ENCODE data around the gene ENKUR.

ENKUR gene

DNA sequence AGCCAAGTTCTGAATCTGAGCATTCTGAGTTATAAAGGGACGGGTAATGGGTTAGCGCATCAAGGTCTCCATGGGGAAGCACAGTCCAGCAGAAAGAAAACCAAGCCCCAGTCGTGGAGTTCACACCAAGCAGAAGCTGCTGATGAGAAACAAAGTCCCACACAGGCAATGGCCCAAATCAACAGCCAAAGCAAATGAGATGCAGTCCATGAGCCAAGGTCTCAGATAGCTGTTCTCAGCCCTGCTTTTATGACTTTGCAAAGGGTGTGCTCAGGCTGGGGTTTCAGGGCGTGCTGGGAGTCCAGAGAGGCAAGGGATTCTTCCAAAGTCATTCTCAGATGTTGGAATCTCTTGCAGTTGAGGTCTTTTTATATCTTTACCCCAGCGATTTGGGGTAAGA, 32.5 kb upstream of the ENKUR start:
- TF ChIP-seq POLR2A (IDR thresholded peaks at IDR 0.05; ENCODE audit: low read depth, low read length) = no peak
- TF ChIP-seq POLR2AphosphoS5 (IDR thresholded peaks at IDR 0.05; ENCODE audit: low read depth, low read length) = no peak
- no peak for TF ChIP-seq TAF1 (IDR thresholded peaks at IDR 0.05; ENCODE audit: borderline replicate concordance, low read depth, low read length)
- FAIRE-seq (no peak), DNase-seq (ENCODE audit: insufficient read length) (no peak)

DNA sequence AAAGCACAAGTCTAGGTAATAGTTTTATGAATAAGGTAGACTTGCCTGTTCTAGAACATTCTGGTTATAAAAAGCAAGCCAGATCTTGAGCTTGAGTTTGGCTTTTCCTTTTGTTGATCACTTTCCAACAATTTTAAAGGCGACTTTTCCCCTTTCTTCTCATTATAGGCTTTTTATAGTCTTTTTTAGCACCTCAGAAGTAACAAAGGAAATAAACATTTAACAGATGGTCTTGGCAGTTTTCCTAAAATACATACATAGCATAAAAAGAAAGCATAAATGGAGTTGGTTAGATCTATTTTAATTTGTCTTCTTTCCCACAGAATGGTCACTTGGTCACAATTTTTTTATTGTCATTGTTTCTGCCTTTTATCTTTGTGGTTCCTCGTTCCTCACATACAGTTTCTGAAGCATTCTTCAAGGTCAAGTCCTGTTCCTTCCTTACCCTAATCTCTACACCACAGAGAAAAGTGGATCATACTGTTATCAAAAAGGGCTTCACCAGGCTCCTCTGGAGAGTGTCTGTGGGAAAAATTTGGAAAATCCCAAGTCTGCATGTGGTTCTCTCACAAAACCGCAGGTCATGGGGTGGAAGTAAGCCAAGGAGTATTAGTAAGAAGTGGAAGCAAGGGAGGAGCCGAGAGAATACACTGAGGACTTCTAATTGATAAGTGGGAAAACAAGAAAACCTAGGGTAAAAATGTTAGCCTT, 31.8 kb upstream of the ENKUR start:
- no peak for FAIRE-seq
- TF ChIP-seq POLR2AphosphoS5 (IDR thresholded peaks at IDR 0.05; ENCODE audit: low read depth, low read length) (no peak), TAF1 (IDR thresholded peaks at IDR 0.05; ENCODE audit: borderline replicate concordance, low read depth, low read length) (no peak)
- no peak for DNase-seq (ENCODE audit: insufficient read length)

DNA sequence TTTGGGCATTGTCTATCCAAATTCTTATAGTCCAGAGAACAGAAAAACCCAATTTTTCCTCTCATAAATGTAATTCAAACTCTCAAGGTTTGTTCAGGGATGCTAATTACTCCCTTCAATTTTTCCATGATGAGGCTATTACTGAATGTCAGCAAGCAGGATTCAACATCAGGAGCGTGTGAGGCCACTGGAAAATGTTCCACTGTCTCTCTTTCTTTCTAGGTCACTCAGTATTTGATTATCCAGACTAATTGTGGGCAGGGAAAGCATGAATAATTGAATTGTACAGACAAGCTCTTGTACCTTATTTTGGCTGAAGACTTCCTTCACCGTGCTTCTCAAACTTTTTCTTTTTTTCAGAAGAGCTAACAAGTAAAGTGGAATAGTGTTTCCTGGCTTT, 31.1 kb upstream of the ENKUR start:
- DNase-seq (ENCODE audit: insufficient read length) = no peak
- FAIRE-seq = no peak
- no peak for TF ChIP-seq POLR2AphosphoS5 (IDR thresholded peaks at IDR 0.05; ENCODE audit: low read depth, low read length)
- no peak for TF ChIP-seq TAF1 (IDR thresholded peaks at IDR 0.05; ENCODE audit: borderline replicate concordance, low read depth, low read length)
- TF ChIP-seq POLR2A (IDR thresholded peaks at IDR 0.05; ENCODE audit: low read depth, low read length) = no peak

DNA sequence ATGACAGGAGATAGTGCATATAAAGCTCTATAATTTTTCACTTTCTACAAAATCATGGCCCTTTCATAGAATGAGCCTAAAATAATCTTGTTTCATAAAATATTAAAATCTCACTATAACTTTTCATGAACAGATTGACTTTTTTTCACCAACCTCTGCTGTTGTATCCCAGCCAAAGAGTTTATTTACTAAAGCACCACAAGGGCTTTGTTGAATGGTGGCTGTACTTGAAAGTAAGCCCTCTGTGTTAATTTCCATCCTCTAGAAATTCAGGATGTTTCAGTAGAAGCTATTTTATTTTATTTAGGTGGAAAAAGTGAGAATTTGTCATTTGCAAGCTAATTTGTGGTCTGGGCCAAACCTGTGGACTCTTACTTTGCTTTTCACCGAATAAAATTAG, 30.7 kb upstream of the ENKUR start:
- no peak for DNase-seq (ENCODE audit: insufficient read length)
- FAIRE-seq = no peak
- TF ChIP-seq POLR2A (IDR thresholded peaks at IDR 0.05; ENCODE audit: low read depth, low read length) (no peak), POLR2AphosphoS5 (IDR thresholded peaks at IDR 0.05; ENCODE audit: low read depth, low read length) (no peak), TAF1 (IDR thresholded peaks at IDR 0.05; ENCODE audit: borderline replicate concordance, low read depth, low read length) (no peak)

DNA sequence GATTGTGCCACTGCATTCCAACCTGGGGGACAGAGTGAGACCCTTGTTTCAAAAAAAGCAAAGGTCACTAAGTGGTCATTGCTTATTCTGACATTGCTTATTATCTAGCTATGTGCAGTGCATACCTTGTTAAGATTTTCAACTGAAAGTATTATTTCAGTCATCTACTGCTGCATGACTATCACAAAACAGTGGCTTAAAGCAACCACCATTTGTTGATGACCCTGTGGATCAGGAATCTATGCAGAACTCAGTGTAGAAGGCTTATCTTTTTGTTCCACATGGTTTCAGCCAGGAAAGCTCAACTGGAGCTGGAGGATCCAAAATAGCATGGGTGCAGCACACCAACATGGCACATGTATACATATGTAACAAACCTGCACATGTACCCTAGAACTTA, 23.6 kb upstream of the ENKUR start:
- FAIRE-seq (no peak), DNase-seq (ENCODE audit: insufficient read length) (no peak)
- TF ChIP-seq POLR2AphosphoS5 (IDR thresholded peaks at IDR 0.05; ENCODE audit: low read depth, low read length) (no peak), TAF1 (IDR thresholded peaks at IDR 0.05; ENCODE audit: borderline replicate concordance, low read depth, low read length) (no peak), POLR2A (IDR thresholded peaks at IDR 0.05; ENCODE audit: low read depth, low read length) (no peak)

DNA sequence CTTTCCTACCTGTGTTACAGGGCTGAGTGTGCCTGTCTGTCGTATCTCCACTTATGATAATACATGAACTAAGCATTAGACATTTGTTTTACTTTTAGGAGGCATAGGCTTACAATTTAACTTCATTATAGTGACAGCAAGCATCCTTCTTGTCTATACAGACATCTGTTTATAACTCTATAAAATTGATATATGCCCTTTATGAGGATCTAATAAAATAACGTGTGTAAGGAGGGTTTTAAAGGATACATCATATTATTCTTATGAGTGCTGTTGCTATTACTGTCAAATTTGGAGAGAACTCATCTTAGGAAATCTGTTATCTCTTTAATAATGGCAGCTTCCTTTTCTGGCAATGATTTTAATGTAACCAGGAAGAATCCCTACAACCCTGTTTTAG, 22.4 kb upstream of the ENKUR start:
- FAIRE-seq = no peak
- TF ChIP-seq POLR2A (IDR thresholded peaks at IDR 0.05; ENCODE audit: low read depth, low read length) = no peak
- TF ChIP-seq POLR2AphosphoS5 (IDR thresholded peaks at IDR 0.05; ENCODE audit: low read depth, low read length) = no peak
- no peak for TF ChIP-seq TAF1 (IDR thresholded peaks at IDR 0.05; ENCODE audit: borderline replicate concordance, low read depth, low read length)
- no peak for DNase-seq (ENCODE audit: insufficient read length)

DNA sequence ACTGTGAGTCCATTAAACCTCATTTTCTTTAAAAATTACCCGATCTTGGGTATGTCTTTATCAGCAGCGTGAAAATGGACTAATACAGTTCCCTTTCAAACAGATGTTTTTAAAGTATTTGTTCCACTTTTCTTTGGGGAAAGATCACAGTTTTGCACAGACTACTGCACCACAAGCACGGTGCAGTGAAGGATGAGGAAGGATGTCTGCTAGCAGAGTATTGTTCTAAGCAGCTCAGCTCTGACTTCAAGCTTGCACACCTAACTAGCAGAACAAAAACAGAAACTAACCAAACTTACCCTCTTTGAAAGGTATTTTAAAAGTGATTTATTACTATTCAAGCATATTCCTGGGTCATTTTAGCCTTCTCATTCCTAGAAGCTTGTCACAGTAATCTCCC, 20.4 kb upstream of the ENKUR start:
- TF ChIP-seq TAF1 (IDR thresholded peaks at IDR 0.05; ENCODE audit: borderline replicate concordance, low read depth, low read length) = no peak
- TF ChIP-seq POLR2A (IDR thresholded peaks at IDR 0.05; ENCODE audit: low read depth, low read length) = no peak
- no peak for TF ChIP-seq POLR2AphosphoS5 (IDR thresholded peaks at IDR 0.05; ENCODE audit: low read depth, low read length)
- FAIRE-seq (no peak), DNase-seq (ENCODE audit: insufficient read length) (no peak)

DNA sequence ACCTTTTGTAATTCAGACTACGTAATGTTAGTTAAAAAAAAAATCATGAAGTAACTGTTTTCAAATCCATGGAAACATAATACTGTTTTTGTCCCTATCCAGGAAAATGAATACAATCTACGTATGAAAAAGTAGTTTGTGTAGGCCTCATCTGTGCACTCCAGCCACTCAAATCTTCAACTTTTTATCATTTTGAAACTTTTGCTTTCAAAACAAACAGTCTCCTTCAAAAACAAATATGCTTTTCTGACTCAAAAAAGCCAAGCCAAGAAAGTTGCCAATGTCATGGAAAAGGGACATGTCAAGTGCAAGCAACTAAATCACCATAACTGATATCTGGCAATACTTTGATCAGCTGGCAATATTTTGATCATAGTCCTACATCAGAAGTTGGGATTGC, 13.6 kb upstream of the ENKUR start:
- no peak for FAIRE-seq
- DNase-seq (ENCODE audit: insufficient read length) = no peak
- TF ChIP-seq POLR2AphosphoS5 (IDR thresholded peaks at IDR 0.05; ENCODE audit: low read depth, low read length) = no peak
- TF ChIP-seq POLR2A (IDR thresholded peaks at IDR 0.05; ENCODE audit: low read depth, low read length) = no peak
- TF ChIP-seq TAF1 (IDR thresholded peaks at IDR 0.05; ENCODE audit: borderline replicate concordance, low read depth, low read length) = no peak

DNA sequence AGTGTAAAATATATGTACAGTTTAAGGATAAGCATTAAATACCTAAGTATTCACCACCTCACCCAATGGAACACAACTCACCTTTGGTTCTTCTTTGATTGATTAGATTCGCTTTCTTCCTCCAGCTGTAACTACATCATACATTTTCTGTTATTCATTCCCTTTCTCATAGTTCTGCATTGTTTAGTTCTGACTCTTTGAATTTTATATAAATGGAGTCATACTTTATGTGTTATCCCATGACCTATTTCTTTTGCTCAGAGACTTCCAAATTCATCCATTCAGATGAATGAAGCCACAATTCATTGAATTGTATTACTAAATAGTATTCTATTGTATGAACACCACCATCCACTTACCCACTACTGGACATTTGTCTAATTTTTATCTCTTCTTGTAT, 12.8 kb upstream of the ENKUR start:
- TF ChIP-seq POLR2AphosphoS5 (IDR thresholded peaks at IDR 0.05; ENCODE audit: low read depth, low read length) (no peak), TAF1 (IDR thresholded peaks at IDR 0.05; ENCODE audit: borderline replicate concordance, low read depth, low read length) (no peak), POLR2A (IDR thresholded peaks at IDR 0.05; ENCODE audit: low read depth, low read length) (no peak)
- no peak for FAIRE-seq

DNA sequence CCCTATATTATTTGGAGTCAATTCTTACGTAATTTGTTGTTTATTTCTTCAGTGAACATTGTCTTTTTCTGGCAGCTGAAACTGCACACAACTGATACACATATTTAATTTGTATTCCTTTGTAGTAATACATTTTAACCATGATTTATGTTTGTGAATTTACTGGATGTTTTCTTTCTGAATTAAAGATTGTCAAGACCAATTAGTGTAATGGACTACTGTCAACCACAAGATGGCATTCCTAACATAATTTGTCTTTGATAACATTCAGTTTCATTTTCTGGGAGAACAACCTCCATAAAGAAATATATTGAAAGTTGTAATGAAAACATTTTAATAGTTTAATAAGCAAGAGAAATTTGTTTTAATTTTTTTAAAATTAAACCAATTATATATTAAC, 10.5 kb upstream of the ENKUR start:
- TF ChIP-seq POLR2AphosphoS5 (IDR thresholded peaks at IDR 0.05; ENCODE audit: low read depth, low read length) (no peak), TAF1 (IDR thresholded peaks at IDR 0.05; ENCODE audit: borderline replicate concordance, low read depth, low read length) (no peak), POLR2A (IDR thresholded peaks at IDR 0.05; ENCODE audit: low read depth, low read length) (no peak)
- DNase-seq (ENCODE audit: insufficient read length) = no peak
- no peak for FAIRE-seq

More for the DNA sequence above, 12.8 kb upstream of the ENKUR start:
- DNase-seq (ENCODE audit: insufficient read length) = no peak

DNA sequence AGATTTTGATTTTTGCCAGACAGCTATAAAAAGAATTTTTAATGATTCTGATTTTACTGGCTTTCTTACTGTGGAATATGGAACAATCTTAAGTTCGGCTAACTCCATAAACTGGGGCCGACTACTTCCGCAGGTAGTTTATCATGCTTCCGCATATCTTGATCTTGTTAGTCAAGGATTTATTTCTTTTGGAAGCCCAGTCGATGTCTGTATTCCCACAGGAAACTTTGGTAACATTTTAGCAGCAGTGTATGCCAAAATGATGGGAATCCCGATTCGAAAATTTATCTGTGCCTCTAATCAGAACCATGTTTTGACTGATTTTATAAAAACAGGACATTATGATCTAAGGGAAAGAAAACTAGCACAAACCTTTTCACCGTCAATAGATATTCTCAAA, 8.6 kb upstream of the ENKUR start:
- no peak for DNase-seq (ENCODE audit: insufficient read length)
- TF ChIP-seq POLR2A (IDR thresholded peaks at IDR 0.05; ENCODE audit: low read depth, low read length) = no peak
- no peak for TF ChIP-seq TAF1 (IDR thresholded peaks at IDR 0.05; ENCODE audit: borderline replicate concordance, low read depth, low read length)
- no peak for FAIRE-seq

DNA sequence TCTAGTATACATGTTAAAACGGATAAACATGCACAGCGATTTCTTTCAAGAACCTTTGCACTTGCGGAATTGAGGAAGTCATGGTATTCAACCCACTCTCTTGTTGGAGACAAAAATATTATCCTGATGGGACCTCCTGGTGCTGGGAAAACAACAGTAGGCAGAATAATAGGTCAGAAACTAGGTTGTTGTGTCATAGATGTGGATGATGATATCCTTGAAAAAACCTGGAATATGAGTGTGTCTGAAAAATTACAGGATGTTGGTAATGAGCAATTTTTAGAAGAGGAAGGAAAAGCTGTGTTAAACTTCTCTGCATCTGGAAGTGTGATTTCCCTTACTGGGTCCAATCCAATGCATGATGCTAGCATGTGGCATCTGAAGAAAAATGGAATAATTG, 7.3 kb upstream of the ENKUR start:
- FAIRE-seq (no peak), DNase-seq (ENCODE audit: insufficient read length) (no peak)
- TF ChIP-seq POLR2A (IDR thresholded peaks at IDR 0.05; ENCODE audit: low read depth, low read length) (no peak), POLR2AphosphoS5 (IDR thresholded peaks at IDR 0.05; ENCODE audit: low read depth, low read length) (no peak), TAF1 (IDR thresholded peaks at IDR 0.05; ENCODE audit: borderline replicate concordance, low read depth, low read length) (no peak)

All from GM12892 (cell line).